BLaER1 treated with 17β-estradiol and CSF1 and Interleukin-3, amounts not matched to agents 10 nM and 100 nM (cell line): Measurements from ENCODE around the gene RPL6.

Source experiments
- H3K27ac ChIP-seq, 11 experiments: shearing (Covaris generic); formaldehyde crosslinking; 2 replicates each; pipeline ENCODE4 v1.8.1; 2022
- H3K27me3 ChIP-seq, 11 experiments: shearing (Covaris generic); formaldehyde crosslinking; 2 replicates each; pipeline ENCODE4 v1.8.1; 2022
- H3K36me3 ChIP-seq, 11 experiments: shearing (Covaris generic); formaldehyde crosslinking; 2 replicates each; pipeline ENCODE4 v1.8.1; 2022
- H3K4me1 ChIP-seq, 10 experiments: shearing (Covaris generic); formaldehyde crosslinking; 2 replicates each; pipeline ENCODE4 v1.8.1; 2022
- H3K4me2 ChIP-seq, 11 experiments: shearing (Covaris generic); formaldehyde crosslinking; 2 replicates each; pipeline ENCODE4 v1.8.1; 2022
- H3K4me3 ChIP-seq, 10 experiments: shearing (Covaris generic); formaldehyde crosslinking; 2 replicates each; pipeline ENCODE4 v1.8.1; 2022
- H3K9ac ChIP-seq, 11 experiments: shearing (Covaris generic); formaldehyde crosslinking; 2 replicates each; pipeline ENCODE4 v1.8.1; 2022
- H3K9me3 ChIP-seq, 11 experiments: shearing (Covaris generic); formaldehyde crosslinking; replicated peaks in 1 of 11; 2 replicates each; pipeline ENCODE4 v1.8.1; 2022
- H4K20me1 ChIP-seq, 11 experiments: shearing (Covaris generic); formaldehyde crosslinking; 2 replicates each; pipeline ENCODE4 v1.8.1; 2022
- Cebpa-rat ChIP-seq, 11 experiments: shearing (Covaris generic); IDR thresholded peaks; 2 replicates each; pipeline ENCODE4 v1.8.1; 2022

The RPL6 gene

GRCh38 chr12:112389228-112389627 lies 20.2 kb downstream of the RPL6 start:
- Histone ChIP-seq H3K27ac (no peak overlapping the region), H3K9ac (no peak overlapping the region), H3K9me3 (peaks cover under 1 to 5% (median 3%) of the 10 kb centered on the region in 11 experiments; a peak in 16 of 22 replicates), H3K4me2 (no peak overlapping the region), H3K36me3 (no peaks in the 10 kb centered on the region), H3K27me3 (no peaks in the 10 kb centered on the region), H3K4me1 (peaks cover 11 to 23% (median 18%) of the 10 kb centered on the region in 10 experiments), H3K4me3 (no peak overlapping the region), H4K20me1 (no peaks in the 10 kb centered on the region)
- TF ChIP-seq Cebpa-rat (IDR thresholded peaks at IDR 0.05): no peak

GRCh38 chr12:112386726-112387125 lies 22.7 kb downstream of the RPL6 start:
- Histone ChIP-seq H3K36me3 (no peaks in the 10 kb centered on the region), H3K9ac (peak overlapping the region in 10 of 11 experiments; percentile 5 to 64 (median 40); a peak in 17 of 22 replicates), H3K27me3 (no peaks in the 10 kb centered on the region), H3K4me1 (peaks cover 11 to 28% (median 19%) of the 10 kb centered on the region in 10 experiments), H4K20me1 (peaks cover 0 to 3% (median 0%) of the 10 kb centered on the region in 11 experiments; a peak in 2 of 22 replicates), H3K4me2 (peak overlapping the region in 10 of 11 experiments; percentile 44 to 81 (median 64); a peak in 21 of 22 replicates), H3K4me3 (no peak overlapping the region), H3K27ac (peak overlapping the region in 9 of 11 experiments; percentile 20 to 75 (median 51); a peak in 14 of 22 replicates), H3K9me3 (no peaks in the 10 kb centered on the region)
- peak in 4 of 11 experiments; percentile 23 to 58 (median 44); a peak in 3 of 22 replicates for TF ChIP-seq Cebpa-rat (IDR thresholded peaks at IDR 0.05)

GRCh38 chr12:112382866-112383265 lies 26.5 kb downstream of the RPL6 start:
- peak overlapping the region; percentile 87 to 96 (median 94); a peak in 21 of 22 replicates for H3K9ac ChIP-seq

GRCh38 chr12:112381883-112382796 lies 27.3 kb downstream of the RPL6 start, which contains the start of gene HECTD4:
Gene HECTD4, minus strand, starts transcription at chr12:112382431. Its CDS starts 303 bp downstream, at chr12:112382128.
- no peaks in the 10 kb centered on the region for H3K9me3 ChIP-seq
- H3K36me3 ChIP-seq: peaks cover 0 to 4% (median 0%) of the 10 kb centered on the region in 11 experiments; a peak in 1 of 22 replicates
- peak within 1 kb of the TSS; percentile 77 to 92 (median 90) for H3K27ac ChIP-seq
- H3K4me2 ChIP-seq: peak within 1 kb of the TSS; percentile 77 to 98 (median 92)
- peak within 1 kb of the TSS; percentile 96 to 100 (median 98) for H3K4me3 ChIP-seq
- no peaks in the 10 kb centered on the region for H3K27me3 ChIP-seq
- H4K20me1 ChIP-seq: peaks cover 8 to 38% (median 17%) of the 10 kb centered on the region in 11 experiments; a peak in 15 of 22 replicates
- peaks cover 19 to 30% (median 28%) of the 10 kb centered on the region in 10 experiments for H3K4me1 ChIP-seq
- H3K9ac ChIP-seq: peak within 1 kb of the TSS; percentile 87 to 96 (median 94)
- TF ChIP-seq Cebpa-rat (IDR thresholded peaks at IDR 0.05): no peak

More at GRCh38 chr12:112382866-112383265, 26.5 kb downstream of the RPL6 start:
- Histone ChIP-seq H3K27me3 (no peaks in the 10 kb centered on the region), H3K9me3 (no peaks in the 10 kb centered on the region), H3K4me1 (peaks cover 22 to 36% (median 33%) of the 10 kb centered on the region in 10 experiments), H3K27ac (peak overlapping the region in 10 of 11 experiments; percentile 77 to 92 (median 90); a peak in 17 of 22 replicates), H3K4me3 (peak overlapping the region; percentile 96 to 100 (median 98)), H3K36me3 (no peaks in the 10 kb centered on the region; a peak in 1 of 22 replicates), H3K4me2 (peak overlapping the region; percentile 77 to 97 (median 88)), H4K20me1 (peaks cover 8 to 32% (median 16%) of the 10 kb centered on the region in 11 experiments; a peak in 15 of 22 replicates)
- TF ChIP-seq Cebpa-rat (IDR thresholded peaks at IDR 0.05): no peak

GRCh38 chr12:112381406-112381882 lies 28.0 kb downstream of the RPL6 start:
- Histone ChIP-seq H3K27me3 (no peaks in the 10 kb centered on the region), H3K9me3 (peaks cover 0 to 3% (median 0%) of the 10 kb centered on the region in 11 experiments; a peak in 1 of 22 replicates), H3K4me2 (peak overlapping the region; percentile 77 to 98 (median 92)), H3K4me1 (peaks cover 12 to 23% (median 21%) of the 10 kb centered on the region in 10 experiments), H3K9ac (peak overlapping the region; percentile 87 to 96 (median 94)), H3K27ac (peak overlapping the region; percentile 77 to 92 (median 90)), H3K4me3 (peak overlapping the region; percentile 96 to 100 (median 98)), H4K20me1 (peaks cover 8 to 45% (median 20%) of the 10 kb centered on the region in 11 experiments; a peak in 15 of 22 replicates), H3K36me3 (peaks cover 0 to 6% (median 0%) of the 10 kb centered on the region in 11 experiments; a peak in 1 of 22 replicates)
- TF ChIP-seq Cebpa-rat (IDR thresholded peaks at IDR 0.05): no peak

GRCh38 chr12:112380663-112381405 lies 28.6 kb downstream of the RPL6 start:
- Histone ChIP-seq H3K9me3 (peaks cover 0 to 4% (median 0%) of the 10 kb centered on the region in 11 experiments; a peak in 1 of 22 replicates), H3K36me3 (peaks cover 0 to 8% (median under 1%) of the 10 kb centered on the region in 11 experiments; a peak in 7 of 22 replicates), H3K9ac (peak overlapping the region; percentile 87 to 96 (median 94)), H3K4me3 (peak overlapping the region; percentile 96 to 100 (median 98)), H3K27me3 (no peaks in the 10 kb centered on the region), H3K4me2 (peak overlapping the region; percentile 77 to 98 (median 92)), H3K4me1 (peaks cover 11 to 20% (median 18%) of the 10 kb centered on the region in 10 experiments), H4K20me1 (peaks cover 8 to 51% (median 22%) of the 10 kb centered on the region in 11 experiments; a peak in 15 of 22 replicates), H3K27ac (peak overlapping the region; percentile 24 to 92 (median 90); a peak in 20 of 22 replicates)
- no peak for TF ChIP-seq Cebpa-rat (IDR thresholded peaks at IDR 0.05)

- H3K4me1 ChIP-seq: peaks cover 2 to 8% (median 2%) of the 10 kb centered on the region in 10 experiments
- H3K9me3 ChIP-seq: peaks cover 0 to 22% (median 7%) of the 10 kb centered on the region in 11 experiments; a peak in 9 of 22 replicates
- H3K27me3 ChIP-seq: no peaks in the 10 kb centered on the region
- H4K20me1 ChIP-seq: peaks cover 8 to 94% (median 42%) of the 10 kb centered on the region in 11 experiments; a peak in 18 of 22 replicates
- H3K4me3 ChIP-seq: no peak overlapping the region
- H3K4me2 ChIP-seq: no peak overlapping the region
- peaks cover 0 to 30% (median 13%) of the 10 kb centered on the region in 11 experiments; a peak in 16 of 22 replicates for H3K36me3 ChIP-seq
- H3K9ac ChIP-seq: no peak overlapping the region
- TF ChIP-seq Cebpa-rat (IDR thresholded peaks at IDR 0.05): no peak
- no peak overlapping the region for H3K27ac ChIP-seq
Measured at GRCh38 chr12:112375105-112375504, 34.3 kb downstream of the RPL6 start.
